GM18867 (cell line): ENCODE measurements around the gene ZBP1.

ENCODE experiments used
- ATAC-seq: cut with Tn5 transposase; IDR thresholded peaks from one replicate; pipeline ENCODE4 v1.9.1; 2021; ENCODE audit warnings: mild to moderate bottlenecking, moderate library complexity; ENCODE audit not compliant: unreplicated experiment

Gene ZBP1

GRCh38 chr20:57576617-57577550 is 43.3 kb downstream of the ZBP1 start:
- no peak for ATAC-seq

- ATAC-seq, result no peak
These were observed 44.2 kb downstream of the ZBP1 start for GRCh38 chr20:57576002-57576401.

GRCh38 chr20:57574954-57575353 is 45.3 kb downstream of the ZBP1 start:
- ATAC-seq, result no peak

GRCh38 chr20:57573894-57574293 is 46.3 kb downstream of the ZBP1 start:
- ATAC-seq, result no peak

GRCh38 chr20:57573242-57573641 is 47.0 kb downstream of the ZBP1 start:
- ATAC-seq, result no peak

DNA sequence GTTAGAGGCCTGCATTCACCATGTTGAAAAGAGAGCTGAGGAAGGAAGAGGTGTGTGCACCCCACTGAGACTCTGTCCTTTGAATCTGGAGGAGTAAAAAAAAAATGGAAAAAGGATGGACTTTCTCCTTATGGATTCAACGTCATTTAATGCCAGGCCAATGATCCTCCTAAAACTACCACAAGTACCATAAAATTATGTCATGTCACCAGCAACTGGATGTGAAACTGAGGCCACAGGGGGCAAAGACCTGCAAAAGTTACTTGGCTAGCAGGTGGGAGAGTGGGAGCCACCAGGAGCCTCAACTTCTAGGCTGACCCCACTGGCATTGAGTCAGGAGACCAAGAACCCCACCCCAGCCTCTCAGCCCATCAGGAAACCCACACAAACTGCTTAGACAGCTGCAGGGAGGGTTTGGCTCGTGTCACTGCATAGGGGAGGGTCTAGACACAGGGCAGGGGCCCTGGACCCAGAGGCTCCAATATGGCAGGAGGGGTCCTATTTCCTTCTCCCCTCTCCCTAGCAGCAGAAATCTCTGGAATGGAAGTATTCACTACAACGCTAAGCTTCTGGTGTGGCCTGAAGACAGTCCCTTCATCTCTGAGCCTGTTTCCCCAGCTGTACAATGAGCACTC is 48.3 kb downstream of the ZBP1 start:
- ATAC-seq, result no peak

DNA sequence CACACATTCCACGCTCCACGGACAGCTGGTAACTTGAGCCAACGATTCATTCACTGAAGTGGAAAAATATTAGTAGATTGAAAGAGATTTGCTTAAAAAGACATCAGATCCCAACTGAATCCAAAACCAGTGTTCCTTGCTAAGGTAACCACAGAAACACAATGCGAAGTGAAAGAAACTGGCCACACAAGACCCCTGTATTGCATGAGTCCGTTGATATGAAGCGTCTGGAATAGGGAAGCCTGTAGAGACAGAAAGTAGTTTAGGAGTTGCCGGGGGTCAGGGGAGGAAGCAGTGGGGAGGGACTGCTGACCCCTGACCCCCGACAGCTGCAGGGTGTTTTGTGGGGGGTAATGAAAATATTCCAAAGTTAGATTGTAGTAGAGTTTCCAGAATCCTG is 49.3 kb downstream of the ZBP1 start:
- ATAC-seq, result no peak

DNA sequence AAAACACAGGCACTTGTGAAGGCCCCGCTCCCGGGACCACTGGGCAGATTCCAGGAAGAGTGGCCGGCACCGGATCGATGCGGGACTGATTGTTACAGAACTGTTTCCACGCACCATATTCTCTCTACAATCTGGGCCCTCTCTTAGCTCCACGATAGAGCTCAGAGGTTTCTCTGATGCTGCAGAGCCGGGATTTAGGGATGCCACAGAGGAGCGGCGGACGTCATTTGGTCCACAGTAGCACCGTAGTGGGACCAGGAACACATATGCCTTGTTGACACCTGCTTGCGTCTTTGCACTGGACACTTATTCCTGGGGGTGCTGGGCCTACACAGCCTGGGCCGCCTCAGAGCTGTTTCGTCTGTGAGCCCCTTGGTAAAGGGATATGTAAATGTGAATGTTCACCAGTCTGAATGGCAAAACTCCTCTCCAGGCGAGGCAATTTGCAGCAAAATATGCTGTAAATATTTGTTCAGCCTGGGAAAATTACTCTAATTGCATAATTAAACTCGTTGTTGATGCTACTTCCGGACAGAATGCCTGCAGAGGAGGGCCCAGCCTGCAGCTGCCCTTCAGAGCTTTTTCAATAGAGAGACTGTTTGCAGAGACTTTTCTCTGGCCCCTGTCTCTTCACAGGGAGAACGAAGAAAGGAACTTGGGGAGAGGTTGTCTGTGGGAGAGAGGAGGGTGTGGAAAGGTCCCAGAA is 49.9 kb downstream of the ZBP1 start:
- no peak for ATAC-seq

DNA sequence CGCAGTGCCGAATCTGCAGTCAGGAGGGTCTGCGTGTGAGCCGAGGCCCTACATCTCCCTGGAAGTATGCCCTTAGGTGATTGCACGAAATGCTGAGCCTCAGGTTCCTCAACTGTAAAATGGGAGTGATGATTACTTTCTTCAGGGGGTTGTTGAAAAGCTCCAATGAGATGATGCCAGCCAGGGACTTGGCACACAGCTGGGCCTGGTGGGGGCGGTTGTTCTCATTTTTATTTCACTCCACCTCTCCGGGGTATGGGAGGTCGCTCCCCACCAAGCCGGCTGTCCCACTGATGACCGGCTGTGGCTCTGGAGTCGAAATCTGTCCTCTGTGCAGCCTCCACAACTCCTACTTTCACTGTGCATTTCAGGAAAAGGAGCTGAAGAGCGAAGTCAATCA is 51.3 kb downstream of the ZBP1 start:
- ATAC-seq, result no peak

GRCh38 chr20:57568088-57568896 is 51.9 kb downstream of the ZBP1 start:
- ATAC-seq, result no peak

DNA sequence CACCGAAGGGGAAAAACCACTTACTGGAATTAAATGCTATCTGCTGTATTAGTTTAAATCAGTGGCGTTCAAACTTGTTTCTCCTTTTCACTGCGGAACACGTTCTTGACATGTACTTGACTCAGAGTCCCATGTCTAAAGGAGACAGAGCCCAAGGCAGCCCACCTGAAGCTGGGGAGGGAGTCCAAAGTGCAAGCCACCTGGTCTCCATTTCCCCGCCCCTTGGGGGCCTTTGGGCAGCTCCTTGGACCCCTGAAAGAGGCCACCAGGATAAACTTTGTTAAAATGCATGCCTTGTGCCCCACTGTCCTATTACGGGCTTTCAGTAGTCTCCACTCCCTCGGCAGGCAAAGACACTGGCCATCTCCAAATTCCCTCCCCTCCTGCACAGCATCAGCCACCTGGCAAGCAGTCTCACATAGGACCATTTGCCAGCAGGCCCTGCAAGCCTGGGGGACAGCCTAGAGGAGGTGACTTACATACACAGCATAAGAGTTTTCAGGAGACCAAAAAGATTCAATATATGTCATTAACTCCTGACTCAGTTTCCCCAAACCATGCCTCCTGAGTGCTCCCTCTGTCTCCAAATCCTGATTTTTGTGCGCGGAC is 52.7 kb downstream of the ZBP1 start:
- no peak for ATAC-seq

DNA sequence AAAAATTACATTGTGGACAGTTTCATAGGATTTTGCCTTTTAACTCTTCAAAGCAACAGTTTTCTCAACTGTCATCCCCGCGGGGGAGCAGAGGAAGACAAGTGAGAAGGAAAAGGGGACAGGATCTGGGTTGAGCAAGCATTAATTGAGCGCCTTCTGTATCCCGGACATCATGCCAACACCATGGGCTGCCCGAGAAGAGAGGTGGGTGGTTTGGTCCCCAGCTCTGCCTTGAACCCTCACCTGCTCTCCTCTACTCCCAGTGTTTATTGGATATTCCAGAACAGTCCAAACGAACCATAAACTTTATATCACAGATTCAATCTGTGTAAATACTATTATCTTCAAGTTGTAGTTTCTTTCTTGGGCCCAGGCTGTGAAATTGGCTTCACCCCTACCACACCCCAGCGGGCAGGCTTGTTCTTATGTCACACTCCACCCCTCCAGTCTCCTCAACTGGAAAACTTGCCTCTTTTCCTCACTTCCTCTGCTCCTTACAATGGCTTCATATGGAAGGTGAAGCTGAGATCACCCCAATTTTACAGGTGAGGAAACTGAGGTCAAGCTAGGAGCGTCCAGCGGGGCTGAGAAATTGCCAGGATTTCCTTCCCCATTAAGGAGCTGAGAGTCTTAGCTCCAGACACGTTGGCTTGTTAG is 53.3 kb downstream of the ZBP1 start:
- no peak for ATAC-seq

GRCh38 chr20:57566399-57566798 is 53.8 kb downstream of the ZBP1 start:
- ATAC-seq, result no peak

GRCh38 chr20:57564951-57565642 is 55.1 kb downstream of the ZBP1 start:
- ATAC-seq, result no peak

DNA sequence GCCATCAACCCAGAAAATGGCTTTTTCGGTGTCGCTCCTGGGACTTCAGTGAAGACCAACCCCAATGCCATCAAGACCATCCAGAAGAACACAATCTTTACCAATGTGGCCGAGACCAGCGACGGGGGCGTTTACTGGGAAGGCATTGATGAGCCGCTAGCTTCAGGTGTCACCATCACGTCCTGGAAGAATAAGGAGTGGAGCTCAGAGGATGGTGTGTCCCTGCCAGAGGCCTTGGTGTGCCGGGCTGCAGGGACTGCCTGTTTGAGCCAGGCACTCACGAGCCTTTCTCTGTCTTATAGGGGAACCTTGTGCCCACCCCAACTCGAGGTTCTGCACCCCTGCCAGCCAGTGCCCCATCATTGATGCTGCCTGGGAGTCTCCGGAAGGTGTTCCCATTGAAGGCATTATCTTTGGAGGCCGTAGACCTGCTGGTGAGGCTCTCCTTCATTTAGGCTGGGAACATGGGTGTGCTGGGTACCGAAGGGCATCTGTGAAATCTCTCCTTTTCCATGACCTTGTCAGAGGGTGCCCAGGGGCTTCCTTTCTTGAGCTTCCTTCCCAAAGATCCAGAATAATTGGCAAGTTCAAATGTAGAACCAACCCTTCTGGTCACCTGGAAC is 55.9 kb downstream of the ZBP1 start:
- no peak for ATAC-seq

DNA sequence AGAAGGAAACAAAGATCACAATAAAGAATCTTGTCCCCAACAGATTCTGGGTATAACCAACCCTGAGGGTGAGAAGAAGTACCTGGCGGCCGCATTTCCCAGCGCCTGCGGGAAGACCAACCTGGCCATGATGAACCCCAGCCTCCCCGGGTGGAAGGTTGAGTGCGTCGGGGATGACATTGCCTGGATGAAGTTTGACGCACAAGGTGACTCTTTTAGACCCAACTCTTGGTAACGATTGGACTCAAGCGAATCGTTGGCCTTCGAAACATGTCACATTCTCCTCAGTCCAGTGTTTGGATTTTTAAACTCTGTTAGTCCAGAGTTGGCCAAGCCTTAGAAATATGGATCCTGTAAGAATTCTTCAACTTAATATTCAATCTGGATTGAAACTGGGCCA is 56.7 kb downstream of the ZBP1 start:
- no peak for ATAC-seq

GRCh38 chr20:57562541-57563465 is 57.4 kb downstream of the ZBP1 start:
- no peak for ATAC-seq
